ENCODE results near the gene TMCC2.
A peak's percentile ranks its signal among the peaks of the same experiment; 100 is the strongest.

Gene TMCC2

DNA sequence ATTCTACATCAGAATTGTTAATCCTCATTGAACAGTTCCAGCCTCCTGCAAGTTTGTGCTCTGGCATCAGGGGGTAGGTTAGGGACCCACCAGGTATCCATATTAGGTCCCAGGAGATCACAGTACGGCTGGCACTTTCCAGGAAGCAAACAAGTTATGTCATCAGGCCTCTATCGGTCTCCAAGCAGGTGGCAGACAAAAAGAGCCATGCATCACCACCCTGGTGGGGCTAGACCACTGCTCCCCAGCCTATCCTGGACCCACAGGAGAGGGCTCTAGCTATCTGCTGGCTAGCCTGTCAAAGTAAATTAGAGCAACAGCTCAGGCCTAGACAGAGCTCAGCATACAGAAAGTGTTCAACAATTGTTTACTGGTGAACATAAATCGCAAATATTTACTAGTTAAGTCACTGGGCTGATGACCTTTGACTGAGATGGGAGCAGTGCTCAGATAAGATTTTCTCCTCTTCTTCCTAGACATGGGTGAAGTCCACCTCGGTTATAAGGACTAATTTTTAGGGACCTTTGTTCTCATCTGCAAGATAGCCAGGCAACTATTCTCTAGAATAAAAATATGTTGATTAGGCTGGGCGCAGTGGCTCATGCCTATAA, 87.4 kb downstream of the TMCC2 start:
- Histone ChIP-seq H3K4me1 (ENCODE audit: control insufficient read depth, insufficient read depth, low read length) (no peaks in the 10 kb centered on the region), H3K27me3 (ENCODE audit: control insufficient read depth, insufficient read depth, low read length) (no peaks in the 10 kb centered on the region), H3K9ac (ENCODE audit: low read length) (no peak overlapping the region), H3K27ac (ENCODE audit: low read depth, low read length) (no peak overlapping the region), H3K4me3 (ENCODE audit: low read length) (no peak overlapping the region), H3K36me3 (ENCODE audit: control insufficient read depth, insufficient read depth, low read length) (peaks cover 11% of the 10 kb centered on the region)

DNA sequence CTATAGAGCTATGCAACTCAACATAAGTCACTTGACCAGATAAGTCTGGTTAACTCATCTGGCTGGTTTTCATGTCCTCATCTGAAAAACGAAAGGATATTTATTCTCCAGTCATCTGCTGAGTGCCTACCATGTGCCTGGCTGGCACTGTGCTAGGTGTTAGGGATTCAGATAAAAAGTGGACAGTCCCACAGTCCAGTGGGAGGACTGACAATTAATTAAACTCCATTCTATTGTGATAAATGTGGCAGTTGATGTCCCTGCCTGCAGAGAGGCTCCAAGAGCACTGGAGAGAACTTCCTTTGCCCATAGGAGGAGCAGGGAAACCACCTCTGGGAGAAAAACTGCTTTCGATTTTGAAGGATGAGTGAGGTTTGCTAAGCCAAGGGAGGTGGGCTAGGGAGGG, 88.4 kb downstream of the TMCC2 start:
- Histone ChIP-seq H3K9ac (ENCODE audit: low read length) (no peak overlapping the region), H3K27me3 (ENCODE audit: control insufficient read depth, insufficient read depth, low read length) (no peaks in the 10 kb centered on the region), H3K36me3 (ENCODE audit: control insufficient read depth, insufficient read depth, low read length) (peaks cover 3% of the 10 kb centered on the region), H3K4me1 (ENCODE audit: control insufficient read depth, insufficient read depth, low read length) (peaks cover 3% of the 10 kb centered on the region), H3K4me3 (ENCODE audit: low read length) (no peak overlapping the region), H3K27ac (ENCODE audit: low read depth, low read length) (no peak overlapping the region)

DNA sequence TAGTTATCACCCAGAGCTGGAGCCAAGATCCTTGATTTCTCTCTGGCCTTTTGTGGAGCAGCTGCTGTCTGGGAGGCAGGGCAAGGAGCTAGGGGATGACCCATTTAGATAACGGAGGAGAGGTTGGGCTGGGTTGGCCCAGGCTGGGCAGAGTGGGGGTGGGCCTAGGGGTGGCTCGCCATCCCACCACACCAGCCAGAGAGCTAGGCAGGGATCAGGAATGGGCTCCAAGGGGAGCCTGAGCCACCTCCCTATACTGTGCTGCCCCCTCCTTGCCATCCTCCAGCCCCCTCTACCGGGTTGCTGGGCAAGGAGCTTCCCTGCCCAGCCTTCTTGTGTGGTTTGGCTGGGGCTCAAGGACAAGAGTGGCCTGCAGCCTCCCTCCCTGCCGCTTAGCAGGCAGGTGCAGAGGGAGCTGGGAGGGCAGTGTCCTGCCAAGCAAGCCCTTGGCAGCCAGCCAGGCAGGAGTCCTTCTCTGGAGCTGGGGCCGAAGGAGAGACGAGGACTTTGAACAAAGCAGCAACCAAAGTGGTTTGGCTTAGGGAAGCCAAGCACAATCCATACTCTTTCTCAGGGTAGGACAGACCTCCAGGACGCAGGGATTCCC, 89.7 kb downstream of the TMCC2 start:
- Histone ChIP-seq H3K27ac (ENCODE audit: low read depth, low read length) (no peak overlapping the region), H3K4me3 (ENCODE audit: low read length) (peak overlapping the region; percentile 23), H3K9ac (ENCODE audit: low read length) (no peak overlapping the region), H3K36me3 (ENCODE audit: control insufficient read depth, insufficient read depth, low read length) (no peaks in the 10 kb centered on the region), H3K27me3 (ENCODE audit: control insufficient read depth, insufficient read depth, low read length) (no peaks in the 10 kb centered on the region), H3K4me1 (ENCODE audit: control insufficient read depth, insufficient read depth, low read length) (peaks cover 3% of the 10 kb centered on the region)

DNA sequence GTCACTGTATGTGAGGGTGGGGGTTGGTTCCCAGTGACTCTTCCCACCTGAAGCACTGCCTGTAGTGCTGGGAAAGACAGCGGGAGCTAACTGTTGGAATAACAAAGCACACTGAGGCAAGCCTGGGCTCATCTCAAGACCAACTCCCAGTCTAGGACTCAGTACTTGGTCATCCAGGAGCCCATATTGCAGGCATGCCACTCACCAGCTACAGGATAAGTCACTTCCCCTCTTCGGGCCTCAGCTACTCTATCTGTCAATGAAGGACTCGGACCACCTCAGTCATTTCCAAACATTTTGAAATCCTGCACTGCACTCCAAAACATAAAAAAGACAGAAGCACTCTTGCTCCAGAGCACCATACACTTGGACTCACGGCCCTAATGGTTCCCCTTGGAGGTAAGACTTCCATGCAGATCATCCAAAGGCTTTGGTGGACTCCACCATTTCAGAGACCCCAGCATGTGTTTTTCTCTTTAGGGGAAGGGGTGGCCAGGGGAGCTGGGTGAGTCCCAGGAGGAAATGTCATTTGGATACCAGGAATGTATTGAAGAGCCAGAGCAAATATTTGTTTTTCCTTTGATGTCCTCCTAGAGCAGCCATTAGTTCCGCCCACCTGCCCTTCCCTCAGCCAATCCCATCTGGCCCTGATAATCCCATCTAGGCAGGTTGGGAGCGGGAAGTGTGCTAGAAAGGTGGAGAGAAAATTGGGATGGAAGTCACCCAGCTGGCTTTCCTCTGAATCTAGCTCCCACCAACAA, 90.7 kb downstream of the TMCC2 start:
- no peak overlapping the region for H3K9ac ChIP-seq (ENCODE audit: low read length)
- H3K27ac ChIP-seq (ENCODE audit: low read depth, low read length), result no peak overlapping the region
- H3K36me3 ChIP-seq (ENCODE audit: control insufficient read depth, insufficient read depth, low read length), result no peaks in the 10 kb centered on the region
- no peaks in the 10 kb centered on the region for H3K27me3 ChIP-seq (ENCODE audit: control insufficient read depth, insufficient read depth, low read length)
- peak overlapping the region; percentile 23 for H3K4me3 ChIP-seq (ENCODE audit: low read length)
- peaks cover 3% of the 10 kb centered on the region for H3K4me1 ChIP-seq (ENCODE audit: control insufficient read depth, insufficient read depth, low read length)

DNA sequence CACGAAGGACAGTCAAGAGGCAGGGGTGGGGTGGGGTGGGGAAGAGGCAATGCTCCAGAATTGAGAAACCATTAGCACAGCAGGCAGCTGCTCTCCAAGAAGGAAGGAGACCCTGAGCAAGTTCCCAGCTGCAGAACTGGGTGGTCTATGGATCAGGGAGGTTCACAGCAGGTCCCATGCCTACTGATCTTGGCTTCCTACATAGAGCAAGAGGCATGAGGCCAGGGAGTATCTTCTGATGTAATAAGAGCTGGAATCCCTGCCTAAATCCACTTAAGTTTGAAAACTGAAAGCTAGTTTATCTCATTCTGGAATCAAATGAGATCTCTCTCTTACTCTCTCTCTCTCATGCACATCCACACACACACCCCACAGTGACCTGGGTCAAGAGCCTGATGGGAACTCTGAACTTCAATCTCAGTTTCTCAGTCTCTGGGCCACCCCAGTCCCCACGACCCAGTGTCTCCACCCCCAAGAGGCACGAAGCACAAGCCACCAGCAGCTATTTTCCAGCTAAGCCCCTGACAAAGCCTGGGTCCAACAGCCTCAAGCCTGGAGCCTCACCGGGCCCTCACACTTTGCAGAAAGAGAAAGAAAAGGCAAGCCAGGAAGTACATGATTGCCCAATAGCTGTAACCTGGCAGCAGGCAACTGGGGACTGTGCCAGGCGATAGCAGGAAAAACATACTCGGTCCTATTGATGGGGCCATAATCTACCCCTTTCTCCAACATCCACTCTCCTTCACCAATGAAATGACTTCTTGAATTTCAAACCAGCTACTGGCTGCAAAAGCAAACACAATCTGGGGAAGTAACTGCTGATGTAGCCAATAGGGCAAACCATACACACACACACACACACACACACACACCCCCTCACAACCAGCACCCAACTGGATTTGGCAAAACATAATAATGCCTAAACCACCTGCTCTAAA, 91.6 kb downstream of the TMCC2 start:
- Histone ChIP-seq H3K36me3 (ENCODE audit: control insufficient read depth, insufficient read depth, low read length) (no peaks in the 10 kb centered on the region), H3K27ac (ENCODE audit: low read depth, low read length) (no peak overlapping the region), H3K27me3 (ENCODE audit: control insufficient read depth, insufficient read depth, low read length) (no peaks in the 10 kb centered on the region), H3K4me1 (ENCODE audit: control insufficient read depth, insufficient read depth, low read length) (peaks cover 3% of the 10 kb centered on the region), H3K9ac (ENCODE audit: low read length) (no peak overlapping the region), H3K4me3 (ENCODE audit: low read length) (peak overlapping the region; percentile 23)

DNA sequence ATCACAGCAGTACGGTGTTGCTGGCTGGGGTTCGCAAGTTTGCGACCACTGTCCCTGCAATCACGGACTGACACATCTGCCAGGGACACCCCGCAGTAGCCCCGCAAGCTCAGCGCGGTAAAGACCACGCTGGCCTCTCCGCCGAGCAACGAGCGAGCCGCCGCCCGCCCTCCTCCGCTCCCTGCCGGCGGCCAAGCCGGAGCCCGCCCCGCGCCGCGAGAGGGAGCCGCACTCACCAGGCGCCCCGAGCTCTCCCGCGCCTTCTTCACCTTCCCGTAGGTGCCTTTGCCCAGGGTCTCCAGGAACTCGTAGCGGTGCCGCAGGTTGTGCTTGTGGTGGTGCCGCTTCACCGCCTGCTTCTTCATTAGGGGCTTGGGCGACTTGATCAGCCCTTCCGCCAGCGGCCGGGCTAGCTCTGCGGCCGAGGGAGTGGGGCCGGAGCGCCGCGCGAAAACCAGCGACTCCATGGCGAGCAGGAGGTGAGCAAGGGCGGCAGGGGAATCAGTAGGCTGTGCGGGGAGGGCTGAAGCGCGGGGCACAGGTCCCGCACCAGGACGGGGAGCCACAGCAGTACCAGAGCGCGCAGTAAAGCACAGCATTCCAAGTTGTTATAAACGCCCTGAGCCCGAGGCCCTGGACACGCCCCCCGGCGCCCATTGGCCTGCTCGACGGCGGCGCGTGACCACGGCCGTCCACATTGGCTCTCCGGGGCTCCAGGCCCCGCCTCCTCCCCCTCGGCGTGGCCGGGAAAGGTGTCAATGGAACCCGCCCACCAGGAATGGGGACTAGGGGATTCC, 93.6 kb downstream of the TMCC2 start, which contains the start of gene NUAK2:
TSS of gene NUAK2 (minus strand) at position 584 of the 797 bp plus-strand sequence. CDS start at position 467, 117 bp downstream.
- H3K4me3 ChIP-seq (ENCODE audit: low read length), result peak within 1 kb of the TSS; percentile 90
- peaks cover 3% of the 10 kb centered on the region for H3K4me1 ChIP-seq (ENCODE audit: control insufficient read depth, insufficient read depth, low read length)
- H3K27me3 ChIP-seq (ENCODE audit: control insufficient read depth, insufficient read depth, low read length), result no peaks in the 10 kb centered on the region
- H3K9ac ChIP-seq (ENCODE audit: low read length), result peak within 1 kb of the TSS; percentile 80
- H3K36me3 ChIP-seq (ENCODE audit: control insufficient read depth, insufficient read depth, low read length), result no peaks in the 10 kb centered on the region
- H3K27ac ChIP-seq (ENCODE audit: low read depth, low read length), result peak within 1 kb of the TSS; percentile 32

DNA sequence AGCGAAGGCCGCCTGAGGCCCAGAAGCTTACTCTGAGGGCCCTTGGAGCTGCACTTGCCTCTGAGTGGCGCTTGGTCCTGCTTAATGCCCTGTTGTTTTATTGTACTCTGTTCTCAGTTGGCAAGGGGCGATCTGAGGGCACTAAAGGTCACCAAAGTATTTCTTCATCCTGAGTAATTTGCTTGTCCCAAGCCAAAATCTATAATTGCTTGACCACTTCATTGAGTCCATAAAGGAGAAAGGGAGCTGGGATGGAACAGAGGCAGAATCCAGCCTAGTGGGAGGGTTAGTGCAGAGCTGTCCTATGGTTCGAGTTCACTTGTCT, 94.2 kb downstream of the TMCC2 start:
- H3K4me1 ChIP-seq (ENCODE audit: control insufficient read depth, insufficient read depth, low read length), result peaks cover 3% of the 10 kb centered on the region
- no peak overlapping the region for H3K9ac ChIP-seq (ENCODE audit: low read length)
- peak overlapping the region; percentile 90 for H3K4me3 ChIP-seq (ENCODE audit: low read length)
- H3K36me3 ChIP-seq (ENCODE audit: control insufficient read depth, insufficient read depth, low read length), result no peaks in the 10 kb centered on the region
- no peak overlapping the region for H3K27ac ChIP-seq (ENCODE audit: low read depth, low read length)
- no peaks in the 10 kb centered on the region for H3K27me3 ChIP-seq (ENCODE audit: control insufficient read depth, insufficient read depth, low read length)
